Measurements from ENCODE around the gene DUSP22. TPM values are rescaled to one million over a fixed set of nuclear protein-coding genes. Genes with fewer than 3 reads are reported as not detected.

The DUSP22 gene
- total and polyA plus RNA-seq, 8 donors, result 15.6 to 338 (median 34.8) TPM

GRCh38 chr6:339480-339879 is 47.2 kb downstream of the DUSP22 start:
- DNase-seq, result no peak
- Histone ChIP-seq H3K9me3 (no peaks in the 10 kb centered on the region), H3K36me3 (peaks cover 0 to 9% (median 0%) of the 10 kb centered on the region in 4 donors), H3K27ac (no peak overlapping the region), H3K4me1 (peaks cover 0 to 46% (median 0%) of the 10 kb centered on the region in 4 donors), H3K4me3 (no peak overlapping the region), H3K27me3 (no peaks in the 10 kb centered on the region)
- 62 to 70% (median 69%) methylated on average over 5 of the region's 5 CpGs for WGBS, 5 donors
- intact Hi-C loops (cut with DNase I; ENCODE audit: low total_unique reads), result no loop called here
- TF ChIP-seq EP300 (IDR thresholded peaks at IDR 0.05), result no peak
- TF ChIP-seq POLR2A (IDR thresholded peaks at IDR 0.05), result no peak

- Histone ChIP-seq H3K36me3 (peaks cover 0 to 9% (median 0%) of the 10 kb centered on the region in 4 donors), H3K4me1 (peaks cover 0 to 46% (median 0%) of the 10 kb centered on the region in 4 donors), H3K27ac (no peak overlapping the region), H3K27me3 (no peaks in the 10 kb centered on the region), H3K4me3 (no peak overlapping the region), H3K9me3 (no peaks in the 10 kb centered on the region)
- no peak for DNase-seq
- intact Hi-C loops (cut with DNase I; ENCODE audit: low total_unique reads), result no loop called here
- WGBS, 5 donors, result 76 to 83% (median 77%) methylated on average over 6 of the region's 6 CpGs
- TF ChIP-seq CTCF (IDR thresholded peaks at IDR 0.05) (no peak), EP300 (IDR thresholded peaks at IDR 0.05) (no peak), POLR2AphosphoS5 (IDR thresholded peaks at IDR 0.05) (no peak), POLR2A (IDR thresholded peaks at IDR 0.05) (no peak)
Measured at GRCh38 chr6:340186-340955, 48.1 kb downstream of the DUSP22 start.

GRCh38 chr6:340991-341827 is 48.9 kb downstream of the DUSP22 start:
- TF ChIP-seq POLR2A (IDR thresholded peaks at IDR 0.05) (no peak), POLR2AphosphoS5 (IDR thresholded peaks at IDR 0.05) (no peak), CTCF (IDR thresholded peaks at IDR 0.05) (no peak), EP300 (IDR thresholded peaks at IDR 0.05) (no peak)
- peaks cover 0 to 46% (median 0%) of the 10 kb centered on the region in 4 donors for H3K4me1 ChIP-seq
- H3K9me3 ChIP-seq, result no peaks in the 10 kb centered on the region
- H3K36me3 ChIP-seq, result peaks cover 0 to 11% (median 0%) of the 10 kb centered on the region in 4 donors
- H3K27me3 ChIP-seq, result no peaks in the 10 kb centered on the region
- H3K4me3 ChIP-seq, result no peak overlapping the region
- 91 to 94% (median 92%) methylated on average over 33 of the region's 33 CpGs for WGBS, 5 donors
- no peak overlapping the region for H3K27ac ChIP-seq
- no peak for DNase-seq
- intact Hi-C loops (cut with DNase I; ENCODE audit: low total_unique reads), result no loop called here

- H3K9me3 ChIP-seq, result no peaks in the 10 kb centered on the region
- no peak overlapping the region for H3K27ac ChIP-seq
- peaks cover 0 to 40% (median 0%) of the 10 kb centered on the region in 4 donors for H3K4me1 ChIP-seq
- intact Hi-C loops (cut with DNase I; ENCODE audit: low total_unique reads), result no loop called here
- peaks cover 0 to 21% (median 3%) of the 10 kb centered on the region in 4 donors for H3K36me3 ChIP-seq
- H3K4me3 ChIP-seq, result no peak overlapping the region
- TF ChIP-seq EP300 (IDR thresholded peaks at IDR 0.05) (no peak), POLR2A (IDR thresholded peaks at IDR 0.05) (no peak), POLR2AphosphoS5 (IDR thresholded peaks at IDR 0.05) (no peak), CTCF (IDR thresholded peaks at IDR 0.05) (no peak)
- H3K27me3 ChIP-seq, result no peaks in the 10 kb centered on the region
- DNase-seq, result no peak
- WGBS, 5 donors, result 72 to 78% (median 73%) methylated on average over 16 of the region's 16 CpGs
Measured at GRCh38 chr6:341914-342831, 49.9 kb downstream of the DUSP22 start.

Measured in stomach (tissue), 9 donors.